NCI-H1694 (cell line): ENCODE data around the gene ZNF668.
"Not testable (repeated sequence)": the region's sequence is repeated elsewhere in the genome, so short reads cannot be mapped to it uniquely, and the experiment has no call there.

Experiments used
- DNase-seq: peaks from one replicate; lab custom pipeline; 2025; lab: John Stamatoyannopoulos, UW

The ZNF668 gene

DNA sequence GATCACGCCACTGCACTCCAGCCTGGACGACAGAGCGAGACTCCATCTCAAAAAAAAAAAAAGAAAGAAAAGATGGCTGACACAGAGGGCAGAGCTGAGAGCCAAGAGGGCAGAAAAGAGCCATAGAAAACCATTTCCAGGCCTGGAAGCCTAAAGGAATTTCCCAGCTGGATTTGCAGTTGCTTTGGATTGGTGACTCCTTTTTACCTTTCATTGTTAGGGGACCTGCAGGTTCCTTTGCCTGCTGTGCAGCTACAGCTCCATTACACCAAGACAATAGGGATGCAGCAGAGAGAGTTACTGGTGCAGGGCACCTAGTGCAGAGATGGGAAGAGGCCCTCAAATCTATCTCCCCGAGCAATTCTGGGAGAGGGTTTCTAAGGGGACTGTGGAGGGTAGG lies 18.4 kb downstream of the ZNF668 start:
- DNase-seq, result no peak

DNA sequence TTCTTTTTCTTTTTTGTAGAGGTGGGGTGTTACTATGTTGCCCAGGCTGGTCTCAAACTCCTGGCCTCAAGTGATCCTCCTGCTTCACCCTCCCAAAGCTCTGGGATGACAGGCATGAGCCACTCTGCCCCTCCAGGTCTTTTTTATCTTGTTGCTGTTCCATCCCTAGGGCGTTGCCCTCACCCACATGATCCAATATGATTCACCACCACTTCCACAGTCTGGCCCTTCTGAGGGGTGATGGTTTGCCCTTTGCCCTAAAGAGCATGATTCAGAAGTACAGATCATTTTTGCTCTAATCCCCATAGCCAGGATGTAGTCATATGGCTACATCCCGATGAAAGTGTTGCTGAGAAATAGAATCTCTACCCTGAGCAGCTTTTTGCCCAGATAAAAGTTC lies 21.9 kb downstream of the ZNF668 start:
- no peak for DNase-seq

DNA sequence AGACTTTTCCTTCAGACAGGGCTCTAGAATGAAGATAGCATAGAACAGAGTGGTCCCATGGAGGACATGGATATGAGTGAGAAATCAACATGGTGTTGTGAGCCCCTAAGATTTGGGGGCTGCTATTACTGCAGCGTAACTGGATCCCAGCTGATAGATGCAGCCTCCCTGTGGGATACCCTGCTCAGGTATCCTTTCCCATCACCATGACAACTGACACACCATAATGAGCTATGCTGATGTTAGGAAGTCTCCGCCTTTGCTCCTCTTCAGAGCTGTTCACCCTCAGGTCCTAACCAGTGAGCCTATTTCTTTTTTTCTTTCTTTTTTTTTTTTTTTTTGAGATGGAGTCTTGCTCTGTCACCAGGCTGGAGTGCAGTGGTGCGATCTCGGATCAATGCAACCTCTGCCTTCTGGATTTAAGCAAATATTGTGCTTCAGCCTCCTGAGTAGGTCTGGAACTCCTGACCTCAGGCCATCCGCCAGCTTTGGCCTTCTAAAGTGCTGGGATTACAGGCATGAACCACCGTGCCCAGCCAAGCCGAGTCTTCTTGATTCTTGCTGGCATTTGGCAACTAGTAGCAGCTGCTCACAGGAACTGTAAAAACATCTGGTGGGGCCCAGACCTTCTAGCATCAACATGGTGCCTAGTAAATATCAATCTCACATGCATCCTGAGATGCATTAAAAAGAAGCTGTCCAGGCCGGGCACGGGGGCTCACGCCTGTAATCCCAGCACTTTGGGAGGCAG lies 23.6 kb downstream of the ZNF668 start:
- no peak for DNase-seq

DNA sequence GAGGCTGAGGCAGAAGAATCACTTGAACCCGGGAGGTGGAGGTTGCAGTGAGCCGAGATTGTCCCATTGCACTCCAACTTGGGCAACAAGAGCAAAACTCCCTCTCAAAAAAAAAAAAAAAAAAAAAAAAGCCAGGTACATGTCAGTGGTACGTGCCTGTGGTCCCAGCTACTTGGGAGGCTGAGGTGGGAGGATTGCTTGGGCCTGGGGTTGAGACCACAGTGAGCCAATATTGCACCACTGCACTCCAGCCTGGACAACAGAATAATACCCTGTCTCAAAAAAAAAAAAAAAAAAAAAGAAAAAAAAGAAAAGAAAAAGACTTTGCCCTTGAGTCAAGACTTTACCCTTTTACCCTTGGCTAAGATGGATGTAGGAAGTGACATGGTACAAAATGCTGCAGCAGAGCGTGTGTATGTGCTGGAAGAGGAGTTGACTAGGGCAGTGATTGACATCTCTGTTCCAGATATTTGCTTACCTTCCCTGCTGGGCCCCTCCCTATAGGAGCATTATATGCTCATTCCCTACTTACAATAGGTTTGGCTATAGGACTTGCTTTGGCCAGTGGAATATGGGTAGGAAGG lies 30.1 kb downstream of the ZNF668 start:
- DNase-seq, result no peak

DNA sequence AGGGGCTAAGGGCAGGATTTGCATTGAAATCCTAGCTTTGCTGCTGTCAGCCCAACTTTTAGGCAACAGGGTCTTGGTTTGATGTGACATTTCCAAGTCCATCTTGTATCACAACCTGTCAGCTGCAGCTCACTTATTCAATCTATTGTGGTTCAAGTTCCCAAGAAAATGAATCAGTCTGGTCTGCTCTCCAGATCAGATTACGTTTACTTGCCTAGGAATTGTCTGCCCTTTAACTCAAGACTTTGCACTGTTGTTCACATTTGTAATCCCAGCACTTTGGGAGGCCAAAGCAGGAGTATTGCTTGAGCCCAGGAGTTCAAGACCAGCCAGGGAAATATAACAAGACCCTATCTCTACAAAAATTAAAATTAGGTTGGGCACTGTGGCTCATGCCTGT lies 30.7 kb downstream of the ZNF668 start:
- DNase-seq, result no peak

DNA sequence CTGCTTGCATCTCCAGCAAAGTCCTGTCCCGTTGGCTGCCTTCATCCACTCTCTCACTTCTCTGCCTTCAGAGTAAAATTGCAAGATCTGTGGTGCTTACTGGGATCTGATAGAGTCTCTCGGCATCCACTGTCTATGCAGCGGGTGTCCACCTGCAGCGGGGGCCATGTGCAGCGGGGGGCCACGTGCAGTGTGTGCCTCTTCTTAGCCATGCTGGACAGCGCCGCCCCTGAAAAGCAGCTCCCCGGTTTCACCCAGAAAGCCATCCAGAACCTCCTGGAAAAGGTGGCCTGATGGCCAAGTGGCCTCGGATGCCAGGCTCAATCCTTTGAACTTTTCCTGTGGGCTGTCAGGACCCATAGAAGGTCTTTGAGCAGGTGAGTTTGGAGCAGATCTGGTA lies 31.2 kb downstream of the ZNF668 start:
- no peak for DNase-seq

DNA sequence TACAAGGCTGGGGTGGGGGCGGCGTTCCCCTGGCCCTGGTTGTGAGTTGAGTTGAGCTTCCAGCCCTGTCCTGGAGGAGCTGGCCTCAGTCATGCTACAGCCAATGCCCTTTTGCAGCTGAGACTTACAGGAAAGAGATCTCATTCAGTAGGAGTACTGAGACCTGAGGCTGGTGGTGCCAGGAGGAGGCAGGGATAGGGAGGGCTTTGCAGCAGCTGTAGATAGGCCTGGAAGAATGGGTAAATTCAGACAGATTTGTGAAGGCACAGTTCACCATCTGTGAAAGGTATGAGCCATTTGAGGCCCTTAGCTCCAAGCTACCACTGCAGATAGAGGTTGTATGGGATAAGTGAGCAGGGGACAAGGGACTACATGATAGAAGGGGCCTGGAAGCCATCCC lies 35.0 kb downstream of the ZNF668 start:
- DNase-seq, result no peak

DNA sequence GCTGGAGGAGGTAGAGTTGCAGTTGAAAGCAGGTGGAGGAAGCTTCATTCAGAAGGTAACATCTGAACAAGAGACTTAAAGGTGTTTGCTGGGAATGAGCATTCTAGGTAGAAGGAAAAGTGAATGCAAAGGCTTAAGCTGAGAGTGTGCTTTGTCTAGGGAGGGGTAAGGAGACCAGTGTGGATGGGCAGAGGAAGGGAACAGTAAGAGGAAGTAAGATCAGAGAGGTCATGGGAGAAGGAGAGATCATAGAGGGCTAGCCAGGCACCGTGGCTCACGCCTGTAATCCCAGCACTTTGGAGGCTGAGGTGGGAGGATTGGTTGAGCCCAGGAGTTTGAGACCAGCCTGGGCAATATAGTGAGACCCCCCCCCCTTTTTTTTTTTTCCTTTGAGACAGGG lies 37.3 kb downstream of the ZNF668 start:
- no peak for DNase-seq

DNA sequence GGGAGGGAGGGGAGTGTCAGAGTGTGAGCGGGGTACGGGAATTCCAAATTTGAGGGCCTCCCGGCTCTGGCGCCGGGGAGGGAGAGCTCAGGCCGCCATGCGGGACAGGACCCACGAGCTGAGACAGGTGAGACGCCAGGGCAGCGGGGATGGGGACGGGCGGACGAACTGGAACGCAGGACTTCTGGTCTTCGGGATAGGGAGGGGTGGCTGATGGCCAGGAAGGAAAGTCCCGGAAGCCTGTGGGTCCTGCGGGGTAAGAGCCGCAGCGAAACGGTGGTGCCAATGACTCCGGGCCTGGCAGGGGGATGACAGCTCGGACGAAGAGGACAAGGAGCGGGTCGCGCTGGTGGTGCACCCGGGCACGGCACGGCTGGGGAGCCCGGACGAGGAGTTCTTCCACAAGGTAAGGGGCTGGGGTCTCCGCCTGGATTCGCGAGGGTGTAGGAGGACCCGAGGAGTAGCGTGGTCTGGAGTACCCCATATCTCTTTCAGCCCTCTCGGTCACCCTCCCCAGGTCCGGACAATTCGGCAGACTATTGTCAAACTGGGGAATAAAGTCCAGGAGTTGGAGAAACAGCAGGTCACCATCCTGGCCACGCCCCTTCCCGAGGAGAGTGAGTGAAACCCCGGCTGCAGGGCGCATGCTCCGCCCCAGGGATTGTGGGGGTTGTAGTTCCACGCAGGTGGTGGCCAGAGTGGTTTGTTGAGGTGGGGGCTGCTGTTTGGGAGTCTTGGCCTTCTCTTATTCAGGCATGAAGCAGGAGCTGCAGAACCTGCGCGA lies 40.1 kb downstream of the ZNF668 start:
- peak; percentile 62 for DNase-seq

DNA sequence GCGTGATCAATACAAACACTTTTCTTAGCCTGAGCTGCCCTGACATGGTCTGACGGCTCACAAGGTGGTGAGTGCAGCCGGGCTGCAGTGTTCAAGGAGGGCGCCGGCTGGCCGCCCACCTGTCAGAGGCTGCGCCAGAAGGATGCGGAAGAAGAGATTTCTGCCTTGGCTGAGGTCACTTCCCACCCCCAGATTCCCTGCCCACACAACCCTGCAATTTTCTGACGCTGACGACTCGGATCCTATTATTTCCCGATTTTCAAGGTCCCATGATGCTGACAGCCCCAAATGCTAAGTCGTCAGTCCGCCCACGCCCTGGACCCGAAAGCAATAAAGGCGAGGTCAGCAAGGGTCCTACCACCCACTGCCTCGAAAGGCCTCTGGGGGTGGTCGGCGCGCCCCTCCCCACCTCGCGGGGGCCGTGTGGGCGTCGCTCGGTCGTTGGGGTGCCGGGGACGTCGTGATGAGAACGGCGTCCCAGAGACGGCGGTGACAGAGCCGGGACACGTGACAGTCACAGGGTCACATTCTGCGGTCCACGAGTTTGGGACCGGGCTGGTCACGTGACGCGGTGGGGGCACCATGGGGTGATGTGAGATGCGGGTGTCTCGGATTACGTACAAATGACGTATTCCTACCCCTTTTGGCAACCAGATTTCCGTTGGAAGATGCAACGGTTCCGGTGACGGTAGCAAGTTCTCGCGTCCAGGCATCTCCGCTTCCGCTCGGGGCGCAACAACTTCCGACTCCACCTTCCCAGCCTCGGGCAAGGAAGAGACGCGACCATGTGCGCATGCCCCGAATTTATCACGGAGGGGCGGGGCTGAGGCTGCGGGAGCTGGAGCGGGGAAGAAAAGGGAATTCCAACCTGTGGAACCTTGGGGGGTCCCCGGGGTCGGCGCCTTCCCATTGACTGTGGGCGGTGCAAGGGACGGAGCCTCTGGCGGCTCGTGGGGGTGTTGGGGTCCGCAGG lies 41.0 kb downstream of the ZNF668 start, which contains the start of gene STX4:
STX4 (plus strand) TSS at position 823 of the 973 bp plus-strand sequence. CDS start 248 bp downstream, outside the sequence.
- peak; percentile 86 for DNase-seq

DNA sequence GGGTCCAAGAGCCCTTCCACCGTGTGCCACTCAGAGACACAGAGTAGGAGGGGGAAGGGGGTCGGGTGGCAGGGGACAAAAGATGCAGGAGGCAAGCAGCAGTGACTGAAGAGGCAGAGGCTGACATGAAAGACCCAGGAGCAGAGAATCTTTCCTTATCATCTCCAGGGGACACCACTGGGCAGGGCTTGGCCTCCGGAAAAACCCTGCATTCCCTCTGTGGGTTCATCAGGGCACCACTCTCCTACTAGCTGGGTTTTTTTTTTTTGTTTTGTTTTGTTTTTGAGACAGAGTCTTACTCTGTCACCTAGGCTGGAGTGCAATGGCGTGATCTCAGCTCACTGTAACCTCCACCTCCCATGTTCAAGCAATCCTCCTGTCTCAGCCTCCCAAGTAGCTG lies 42.8 kb downstream of the ZNF668 start:
- DNase-seq, result no peak

DNA sequence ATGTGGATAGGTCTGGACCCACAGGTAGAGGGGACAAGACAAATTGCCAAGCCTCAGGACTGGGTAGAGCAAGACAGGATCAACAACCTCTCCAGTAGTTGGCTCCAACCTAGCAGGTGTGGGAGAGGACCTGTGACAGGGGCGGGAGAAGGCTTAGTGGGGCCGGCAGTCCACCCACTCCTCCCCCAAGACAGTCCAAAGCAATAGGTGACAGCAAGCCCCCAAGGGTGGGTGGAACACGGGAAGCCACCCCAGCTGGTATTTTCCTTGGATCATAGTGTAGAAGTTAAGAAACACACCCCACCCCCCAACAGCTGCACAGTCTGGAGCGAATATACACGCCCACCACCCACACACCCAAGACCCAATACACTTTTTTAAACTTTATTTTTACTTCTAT lies 44.8 kb downstream of the ZNF668 start:
- DNase-seq, result no peak

DNA sequence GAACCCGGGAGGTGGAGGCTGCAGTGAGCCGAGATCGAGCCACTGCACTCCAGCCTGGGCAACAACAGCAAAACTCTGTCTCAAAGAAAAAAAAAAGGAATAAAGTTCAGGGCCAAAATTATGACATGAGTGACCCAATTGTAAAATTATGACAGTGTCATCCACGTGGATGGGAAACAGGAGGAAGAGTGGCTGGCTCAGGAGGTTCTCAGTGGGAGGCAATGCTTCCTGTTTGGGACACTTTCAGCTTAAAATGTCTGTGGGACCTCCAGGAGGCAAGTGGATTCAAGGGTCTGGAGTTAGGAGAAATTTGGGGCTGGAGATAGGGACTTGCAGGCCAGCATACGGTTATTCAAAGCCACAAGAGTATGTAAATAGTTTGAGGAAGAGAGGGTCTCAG lies 48.7 kb downstream of the ZNF668 start:
- no peak for DNase-seq

DNA sequence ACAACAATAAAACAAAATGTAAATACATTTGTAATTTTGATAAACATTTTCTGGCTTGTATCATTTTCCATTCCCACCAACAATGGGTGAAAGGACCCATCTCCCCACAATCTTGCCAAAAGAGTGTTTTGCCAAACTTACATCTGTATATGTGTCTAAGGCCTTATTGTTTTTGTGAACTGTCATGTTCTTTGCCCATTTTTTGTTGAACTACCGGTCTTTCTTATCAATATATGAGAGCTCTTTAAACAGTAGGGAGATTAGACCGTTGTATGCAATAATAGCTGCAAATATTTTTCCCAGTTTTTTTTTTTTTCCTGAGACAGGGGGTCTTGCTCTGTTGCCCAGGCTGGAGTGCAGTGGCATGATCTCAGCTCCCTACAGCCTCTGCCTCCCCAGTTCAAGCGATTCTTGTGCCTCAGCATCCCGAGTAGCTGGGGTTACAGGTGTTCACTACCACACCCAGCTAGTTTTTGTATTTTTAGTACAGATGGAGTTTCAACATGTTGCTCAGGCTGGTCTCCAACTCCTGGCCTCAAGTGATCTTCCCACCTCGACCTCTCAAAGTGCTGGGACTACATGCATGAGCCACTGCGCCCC lies 50.3 kb downstream of the ZNF668 start:
- DNase-seq, result no peak

DNA sequence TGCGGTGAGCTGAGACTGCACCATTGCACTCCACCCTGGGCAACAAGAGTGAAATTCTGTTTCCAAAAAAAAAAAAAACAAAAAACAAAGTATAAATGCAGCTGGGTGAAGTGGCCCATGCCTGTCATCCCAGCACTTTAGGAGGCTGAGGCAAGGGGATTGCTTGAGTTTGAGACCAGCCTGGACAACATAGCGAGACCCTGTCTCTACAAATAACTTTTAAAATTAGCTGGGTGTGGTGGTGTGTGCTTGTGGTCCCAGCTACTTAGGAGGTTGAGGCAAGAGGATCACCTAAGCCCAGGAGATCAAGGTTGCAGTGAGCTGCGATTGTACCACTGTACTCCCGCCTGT lies 50.8 kb downstream of the ZNF668 start:
- no peak for DNase-seq

DNA sequence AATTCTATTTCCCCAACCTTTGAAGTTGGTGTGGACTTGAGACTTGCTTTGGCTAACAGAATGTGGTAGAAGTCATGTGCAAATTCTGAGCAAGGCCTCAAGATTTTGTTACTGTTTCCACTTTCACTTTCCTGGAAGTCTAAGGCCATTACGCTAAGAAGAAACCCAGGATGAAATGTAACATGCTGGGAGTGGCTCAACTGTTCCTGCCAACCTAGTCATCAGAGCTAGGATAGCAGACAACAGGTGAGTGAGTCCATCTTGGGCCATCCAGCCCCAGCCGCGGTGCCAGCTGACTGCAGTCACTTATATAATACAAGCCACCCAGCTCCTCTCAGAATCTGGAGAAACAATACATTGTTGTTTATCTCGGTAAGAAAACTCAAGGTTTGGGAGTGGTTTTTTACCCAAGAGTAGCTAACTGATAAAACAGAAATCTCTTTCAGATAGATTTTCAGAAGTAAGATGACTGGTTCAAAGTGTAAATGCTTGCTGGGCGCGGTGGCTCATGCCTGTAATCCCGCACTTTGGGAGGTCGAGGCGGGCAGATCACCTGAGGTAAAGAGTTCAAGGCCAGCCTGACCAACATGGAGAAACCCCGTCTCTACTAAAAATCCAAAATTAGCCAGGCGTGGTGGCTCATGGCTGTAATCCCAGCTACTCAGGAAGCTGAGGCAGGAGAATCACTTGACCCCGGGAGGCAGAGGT lies 51.3 kb downstream of the ZNF668 start:
- no peak for DNase-seq

DNA sequence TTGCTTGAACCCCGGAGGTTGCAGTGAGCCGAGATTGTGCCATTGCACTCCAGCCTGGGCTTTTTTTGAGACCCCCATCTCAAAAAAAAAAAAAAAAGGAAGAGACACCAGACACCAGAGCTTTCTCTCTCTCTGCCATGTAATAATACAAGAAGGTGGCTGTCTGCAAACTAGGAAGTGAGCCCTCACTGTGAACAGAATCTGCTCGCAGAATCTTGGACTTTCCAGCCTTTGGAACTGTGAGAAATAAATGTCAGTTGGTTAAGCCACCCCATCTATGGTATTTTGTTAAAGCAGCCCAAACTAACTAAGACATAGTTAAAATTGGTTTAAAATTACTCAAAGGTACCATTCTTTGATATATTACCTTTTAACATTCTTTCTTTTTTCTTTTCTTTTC lies 53.5 kb downstream of the ZNF668 start:
- DNase-seq, result no peak

DNA sequence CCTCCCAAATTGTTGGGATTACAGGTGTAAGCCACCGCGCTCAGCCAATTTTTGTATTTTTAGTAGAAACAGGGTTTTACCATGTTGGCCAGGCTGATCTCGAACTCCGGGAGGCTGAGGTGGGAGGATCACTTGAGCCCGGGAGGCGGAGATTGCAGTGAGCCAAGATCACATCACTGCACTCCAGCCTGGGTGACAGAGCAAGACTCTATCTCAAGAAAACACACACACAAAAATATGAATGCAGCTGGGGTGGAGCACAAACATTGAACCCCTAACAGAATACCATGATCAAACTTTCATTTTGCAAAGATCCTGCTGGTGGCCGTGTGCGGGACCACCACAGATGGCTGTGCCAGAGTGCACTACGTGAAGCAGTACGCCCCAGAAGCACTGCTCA lies 56.3 kb downstream of the ZNF668 start:
- not testable (repeated sequence) for DNase-seq

DNA sequence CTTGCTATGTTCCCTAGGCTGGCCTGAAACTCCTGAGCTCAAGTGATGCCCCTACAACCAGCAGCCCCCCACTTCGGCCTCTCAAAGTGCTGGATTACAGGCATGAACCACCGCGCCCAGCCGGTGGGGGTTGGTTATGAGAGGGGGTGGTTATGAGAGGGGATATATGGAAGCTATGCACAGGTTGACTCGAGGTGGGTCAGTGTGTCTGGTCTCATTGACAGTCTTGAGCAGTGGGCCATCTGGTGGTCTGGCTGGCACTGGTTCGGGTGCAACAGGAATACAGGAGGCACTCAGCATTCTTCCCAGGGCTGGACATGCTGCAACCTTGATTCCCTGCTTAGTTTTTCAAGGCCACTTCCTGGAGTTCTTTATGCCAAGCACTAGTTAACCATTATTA lies 58.0 kb downstream of the ZNF668 start:
- DNase-seq, result no peak

DNA sequence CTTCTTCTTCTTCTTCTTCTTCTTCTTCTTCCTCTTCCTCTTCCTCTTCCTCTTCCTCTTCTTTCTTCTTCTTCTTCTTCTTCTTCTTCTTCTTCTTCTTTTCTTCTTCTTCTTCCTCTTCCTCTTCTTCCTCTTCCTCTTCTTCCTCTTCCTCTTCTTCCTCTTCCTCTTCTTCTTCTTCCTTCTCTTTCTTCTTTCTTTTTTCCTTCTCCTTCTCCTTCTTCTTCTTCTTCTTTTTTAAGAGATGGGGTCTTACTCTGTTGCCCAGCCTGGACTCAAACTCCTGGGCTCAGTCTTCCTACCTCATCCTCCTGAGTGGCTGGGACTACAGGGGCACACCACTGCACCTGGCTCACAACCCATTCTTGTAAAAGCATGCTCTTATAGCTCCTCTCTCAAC lies 60.7 kb downstream of the ZNF668 start:
- DNase-seq, result not testable (repeated sequence)

DNA sequence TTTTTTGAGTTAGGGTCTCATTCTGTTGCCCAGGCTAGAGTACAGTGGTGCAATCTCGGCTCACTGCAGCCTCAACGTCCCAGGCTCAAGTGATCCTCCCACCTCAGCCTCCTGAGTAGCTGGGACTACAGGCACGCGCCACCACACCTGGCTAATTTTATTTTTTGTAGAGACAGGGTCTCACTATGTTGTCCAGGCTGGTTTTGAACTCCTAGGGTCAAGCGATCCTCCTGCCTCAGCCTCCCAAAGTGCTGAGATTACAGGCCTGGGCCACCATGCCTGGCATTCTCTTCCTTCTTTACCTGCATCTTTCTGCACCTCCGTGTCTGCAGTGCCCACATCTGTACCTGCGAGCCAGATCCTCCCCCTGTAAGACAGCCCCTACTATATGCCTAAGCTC lies 62.2 kb downstream of the ZNF668 start:
- DNase-seq, result not testable (repeated sequence)
